Heart left ventricle (tissue), 13 donors: ENCODE results near the gene PRSS22.

ENCODE experiments used
- CTCF ChIP-seq, 12 donors: fragments of 200-600 bp; sonication (generic) in 4 of 12; IDR thresholded peaks; one replicate each; pipeline versions ENCODE4 v1.5.0 to v1.8.0; 2018 to 2022; ENCODE audit warnings: antibody characterized with exemption in 12 of 12, mild to moderate bottlenecking in 5 of 12
- POLR2A ChIP-seq, 2 donors: fragments of 450-650 bp; IDR thresholded peaks; one replicate each; pipeline ENCODE4 v1.6.1; 2017; ENCODE audit warnings: antibody characterized with exemption in 2 of 2, mild to moderate bottlenecking in 2 of 2, moderate library complexity in 2 of 2
- donor health status: ischemic (EF 13 %, LVEDD 7.1; RV severe dilation, severe dysfunction).
- donor health status: DM: no; HTN: yes; CAD: no.
- donor health status: DM: no; HTN: no; CAD: no.
- donor health status: ischemic (EF 25% LVEDD 6.9; RV normal size, moderate dysfunction).
- donor health status: ischemic (EF 25% LVEDD 5.7; RV mildly dilated, moderate dysfunction).
- donor health status: ischemic (EF 35%, LVEDD 5.7; RV mildly dilated, moderate dysfunction).
- donor health status: nonischemic (EF 11% LVEDD 7.7; RV severe dilation, severe dysfunction).
- donor health status: DM: yes; HTN: yes; CAD: no.
- donor health status: PGD.
- donor health status: ischemic (EF 29% LVEDD 5.4; RV normal size, mild dysfunction).
- donor health status: nonischemic (EF 23%, LVEDD 6.1; RV moderate dilation, normal function).

GRCh38 chr16:2828521-2828840 is 29.5 kb downstream of the PRSS22 start:
- TF ChIP-seq CTCF (IDR thresholded peaks at IDR 0.05) (no peak), POLR2A (IDR thresholded peaks at IDR 0.05) (no peak)
